Heart left ventricle (tissue), 16 donors: ENCODE measurements around the gene OAS3. TPM values are rescaled to one million over a fixed set of nuclear protein-coding genes. Genes with fewer than 3 reads are reported as not detected.

Experiments
- ATAC-seq, 4 donors: fragments of 200-7000 bp; cut with Tn5 transposase; one replicate each; pipeline ENCODE4 v1.9.1; 2020 to 2022; ENCODE audit warnings: moderate library complexity in 4 of 4, mild to moderate bottlenecking in 3 of 4, moderate number of reproducible peaks in 1 of 4
- DNase-seq, 5 donors: peaks; one replicate each; pipeline ENCODE4 v3.0.0-alpha.2; 2020
- H3K27ac ChIP-seq, 12 donors: fragments of 200-600 bp; sonication (generic) in 4 of 12; one replicate each; pipeline versions ENCODE4 v1.5.0 to v1.8.0; 2016 to 2022; ENCODE audit warnings: mild to moderate bottlenecking in 2 of 12
- H3K27me3 ChIP-seq, 9 donors: fragments of 200-600 bp; sonication (generic) in 2 of 9; one replicate each; pipeline versions ENCODE4 v1.5.1 to v1.8.0; 2016 to 2022; ENCODE audit warnings: mild to moderate bottlenecking in 3 of 9
- H3K36me3 ChIP-seq, 9 donors: fragments of 200-600 bp; sonication (generic) in 2 of 9; one replicate each; pipeline versions ENCODE4 v1.5.0 to v1.8.0; 2018 to 2022; ENCODE audit warnings: mild to moderate bottlenecking in 2 of 9
- H3K4me1 ChIP-seq, 12 donors: fragments of 200-600 bp; sonication (generic) in 4 of 12; one replicate each; pipeline versions ENCODE4 v1.5.0 to v1.8.0; 2016 to 2022; ENCODE audit warnings: mild to moderate bottlenecking in 3 of 12
- H3K4me3 ChIP-seq, 12 donors: fragments of 200-600 bp; sonication (generic) in 4 of 12; one replicate each; pipeline versions ENCODE4 v1.5.0 to v1.8.0; 2017 to 2022; ENCODE audit warnings: mild to moderate bottlenecking in 9 of 12, moderate library complexity in 4 of 12
- H3K9me3 ChIP-seq, 12 donors: fragments of 200-600 bp; sonication (generic) in 4 of 12; one replicate each; pipeline versions ENCODE4 v1.5.0 to v1.8.0; 2016 to 2022; ENCODE audit warnings: mild to moderate bottlenecking in 1 of 12
- CTCF ChIP-seq, 12 donors: fragments of 200-600 bp; sonication (generic) in 4 of 12; IDR thresholded peaks; one replicate each; pipeline versions ENCODE4 v1.5.0 to v1.8.0; 2018 to 2022; ENCODE audit warnings: antibody characterized with exemption in 12 of 12, mild to moderate bottlenecking in 5 of 12
- POLR2A ChIP-seq, 2 donors: fragments of 450-650 bp; IDR thresholded peaks; one replicate each; pipeline ENCODE4 v1.6.1; 2017; ENCODE audit warnings: antibody characterized with exemption in 2 of 2, mild to moderate bottlenecking in 2 of 2, moderate library complexity in 2 of 2
- WGBS, 4 donors: extraction: QIAGEN DNeasy Blood & Tissue Kit in 2 of 4; methylation state at CpG; one replicate each; pipeline versions ENCODE4 v1.1.5 to v1.1.7; 2013 to 2018; 5-methylcytosine and 5-hydroxymethylcytosine counted together
- intact Hi-C, 10 donors: fragments of 100-400 bp; cut with DNase I; formaldehyde crosslinking; loops; one replicate each; pipeline versions ENCODE4 v1.11.1 to v1.14.2; 2022
- polyA plus RNA-seq, 2 donors: library from polyadenylated mRNA; stranded (reverse); fragments of 200-250 nt; gene quantifications; one replicate each; pipeline ENCODE4 v1.2.3, GENCODE V29; 2013
- total RNA-seq, 9 donors: library from RNA; depleted of rRNA in 2 of 9; stranded (reverse); fragments of >200 nt in 2 of 9; fragmentation: NEBNext Ultra II Directional in 3 of 9; extraction: Animal tissue kit (Norgen Biotek cat#: 25700) in 3 of 9; gene quantifications; one replicate each; pipeline versions ENCODE4 v1.1.0 to v1.2.4, GENCODE V29; 2016 to 2023
- donor health status: ischemic (EF 13 %, LVEDD 7.1; RV severe dilation, severe dysfunction).
- donor health status: healthy with polysubstance abuse.
- donor health status: DM: no; HTN: yes; CAD: no.
- donor health status: DM: no; HTN: no; CAD: no.
- donor health status: ischemic (EF 25% LVEDD 6.9; RV normal size, moderate dysfunction).
- donor health status: ischemic (EF 25% LVEDD 5.7; RV mildly dilated, moderate dysfunction).
- donor health status: healthy.
- donor health status: DM: yes; HTN: yes; CAD: no.
- donor health status: ischemic (EF 35%, LVEDD 5.7; RV mildly dilated, moderate dysfunction).
- donor health status: nonischemic (EF 11% LVEDD 7.7; RV severe dilation, severe dysfunction).
- donor health status: DM: yes; HTN: yes; CAD: no.
- donor health status: PGD.
- donor health status: ischemic (EF 29% LVEDD 5.4; RV normal size, mild dysfunction).
- donor health status: nonischemic (EF 23%, LVEDD 6.1; RV moderate dilation, normal function).

OAS3 gene
- total and polyA plus RNA-seq, 11 donors: 4.1 to 45.1 (median 7.5) TPM

- no peak for DNase-seq
- no peak overlapping the region for H3K27ac ChIP-seq
- peaks cover 3 to 100% (median 79%) of the 10 kb centered on the region in 9 donors for H3K36me3 ChIP-seq
- ATAC-seq: no peak
- TF ChIP-seq CTCF (IDR thresholded peaks at IDR 0.05) (no peak), POLR2A (IDR thresholded peaks at IDR 0.05) (no peak)
- intact Hi-C loops: no loop called here
- H3K9me3 ChIP-seq: no peaks in the 10 kb centered on the region
- 87 to 92% (median 91%) methylated on average over 9 to 15 of the region's 15 CpGs for WGBS, 4 donors
- no peak overlapping the region for H3K4me3 ChIP-seq
- no peaks in the 10 kb centered on the region for H3K27me3 ChIP-seq
- H3K4me1 ChIP-seq: peaks cover 0 to 4% (median 0%) of the 10 kb centered on the region in 12 donors
Measured at GRCh38 chr12:112965643-112966042, 27.4 kb downstream of the OAS3 start.

GRCh38 chr12:112967306-112967705, 29.0 kb downstream of the OAS3 start:
- Histone ChIP-seq H3K27me3 (no peaks in the 10 kb centered on the region), H3K4me1 (peaks cover 0 to 10% (median 0%) of the 10 kb centered on the region in 12 donors), H3K27ac (no peak overlapping the region), H3K4me3 (no peak overlapping the region), H3K36me3 (peaks cover 3 to 88% (median 64%) of the 10 kb centered on the region in 9 donors), H3K9me3 (no peaks in the 10 kb centered on the region)
- DNase-seq (no peak), ATAC-seq (no peak)
- TF ChIP-seq CTCF (IDR thresholded peaks at IDR 0.05) (no peak), POLR2A (IDR thresholded peaks at IDR 0.05) (no peak)
- intact Hi-C loops: no loop called here
- 87 to 94% (median 92%) methylated on average over 6 to 9 of the region's 9 CpGs for WGBS, 4 donors

GRCh38 chr12:112967858-112968257, 29.6 kb downstream of the OAS3 start:
- Histone ChIP-seq H3K27ac (no peak overlapping the region), H3K9me3 (no peaks in the 10 kb centered on the region), H3K27me3 (no peaks in the 10 kb centered on the region), H3K36me3 (peaks cover 3 to 82% (median 58%) of the 10 kb centered on the region in 9 donors), H3K4me1 (peaks cover 0 to 10% (median 0%) of the 10 kb centered on the region in 12 donors), H3K4me3 (no peak overlapping the region)
- DNase-seq (no peak), ATAC-seq (no peak)
- intact Hi-C loops: no loop called here
- TF ChIP-seq CTCF (IDR thresholded peaks at IDR 0.05) (no peak), POLR2A (IDR thresholded peaks at IDR 0.05) (no peak)
- 86 to 93% (median 91%) methylated on average over 7 of the region's 7 CpGs for WGBS, 4 donors

- no peak for ATAC-seq
- Histone ChIP-seq H3K27ac (no peak overlapping the region), H3K27me3 (no peaks in the 10 kb centered on the region), H3K4me1 (peaks cover 0 to 14% (median 0%) of the 10 kb centered on the region in 12 donors), H3K9me3 (no peaks in the 10 kb centered on the region), H3K4me3 (no peak overlapping the region), H3K36me3 (peaks cover 0 to 64% (median 39%) of the 10 kb centered on the region in 9 donors)
- intact Hi-C loops: loop anchor here in 1 of 10 donors (10.0 kb wide), 1 partner anchor 65 kb away; the partner anchor contains the start of gene OAS1
- no peak for DNase-seq
- TF ChIP-seq CTCF (IDR thresholded peaks at IDR 0.05) (no peak), POLR2A (IDR thresholded peaks at IDR 0.05) (no peak)
- 89 to 95% (median 93%) methylated on average over 8 of the region's 8 CpGs for WGBS, 4 donors
Measured at GRCh38 chr12:112969547-112970306, 31.5 kb downstream of the OAS3 start.
